ENCODE measurements around the gene SYNJ2BP.

SYNJ2BP gene

DNA sequence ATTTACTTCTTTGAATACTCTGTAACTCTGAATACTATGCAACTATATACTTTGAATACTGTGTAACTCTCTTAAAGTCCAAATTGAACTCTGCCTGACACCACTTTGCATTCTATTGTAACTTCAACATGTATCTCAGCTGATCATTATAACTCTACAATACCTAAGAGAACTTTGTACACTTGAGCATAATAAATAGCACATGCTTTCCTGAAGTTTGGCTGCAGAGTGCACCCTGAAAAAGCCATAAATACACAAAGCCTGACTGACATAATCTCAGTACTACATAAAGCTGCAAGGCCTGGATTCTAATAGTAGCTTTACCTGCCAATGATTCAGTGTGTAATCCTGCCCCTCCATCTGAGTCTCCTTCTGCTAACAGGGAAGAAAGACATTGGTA is 36.1 kb downstream of the SYNJ2BP start:
- DNase-seq (ENCODE audit: low spot score): no peak
- TF ChIP-seq, protein P1, sequence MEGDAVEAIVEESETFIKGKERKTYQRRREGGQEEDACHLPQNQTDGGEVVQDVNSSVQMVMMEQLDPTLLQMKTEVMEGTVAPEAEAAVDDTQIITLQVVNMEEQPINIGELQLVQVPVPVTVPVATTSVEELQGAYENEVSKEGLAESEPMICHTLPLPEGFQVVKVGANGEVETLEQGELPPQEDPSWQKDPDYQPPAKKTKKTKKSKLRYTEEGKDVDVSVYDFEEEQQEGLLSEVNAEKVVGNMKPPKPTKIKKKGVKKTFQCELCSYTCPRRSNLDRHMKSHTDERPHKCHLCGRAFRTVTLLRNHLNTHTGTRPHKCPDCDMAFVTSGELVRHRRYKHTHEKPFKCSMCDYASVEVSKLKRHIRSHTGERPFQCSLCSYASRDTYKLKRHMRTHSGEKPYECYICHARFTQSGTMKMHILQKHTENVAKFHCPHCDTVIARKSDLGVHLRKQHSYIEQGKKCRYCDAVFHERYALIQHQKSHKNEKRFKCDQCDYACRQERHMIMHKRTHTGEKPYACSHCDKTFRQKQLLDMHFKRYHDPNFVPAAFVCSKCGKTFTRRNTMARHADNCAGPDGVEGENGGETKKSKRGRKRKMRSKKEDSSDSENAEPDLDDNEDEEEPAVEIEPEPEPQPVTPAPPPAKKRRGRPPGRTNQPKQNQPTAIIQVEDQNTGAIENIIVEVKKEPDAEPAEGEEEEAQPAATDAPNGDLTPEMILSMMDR (IDR thresholded peaks at IDR 0.05; ENCODE audit: extremely low read depth, missing control alignments): no peak

DNA sequence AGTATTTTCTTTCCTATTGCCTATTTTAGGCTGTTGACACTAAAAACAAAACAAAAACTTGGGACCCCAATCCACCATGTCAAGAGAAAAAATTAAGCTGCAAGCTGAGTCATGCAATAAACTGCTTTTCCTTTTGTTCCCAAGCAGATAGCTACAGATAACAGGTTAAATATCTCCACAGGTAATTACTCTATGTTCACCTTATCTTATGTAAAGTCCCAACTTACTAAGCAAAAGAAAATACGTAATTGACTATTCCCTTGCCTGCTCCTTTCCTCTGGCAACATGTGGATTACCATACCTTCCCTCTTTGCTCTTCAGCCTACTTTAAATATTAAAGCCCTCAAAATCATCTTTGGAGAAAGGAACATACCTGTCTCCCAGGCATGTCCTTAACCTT is 38.2 kb downstream of the SYNJ2BP start:
- TF ChIP-seq, protein P1 (IDR thresholded peaks at IDR 0.05; ENCODE audit: extremely low read depth, missing control alignments): no peak
- DNase-seq (ENCODE audit: low spot score): no peak

Data from GM20000 (cell line).